ENCODE data around the gene SAMD15.

GRCh38 chr14:77347751-77348150 lies 29.4 kb upstream of the SAMD15 start:
- TF ChIP-seq CTCF (tag by site-specific recombination; IDR thresholded peaks at IDR 0.05) (no peak), ZNF10 (tag by site-specific recombination; IDR thresholded peaks at IDR 0.05) (no peak)

Data from HEK293 (cell line).